ENCODE data around the gene KCMF1.

Gene KCMF1

GRCh38 chr2:85018049-85018447, 47.1 kb downstream of the KCMF1 start:
- ChIA-PET POLR2A (no interaction called here), CTCF (interaction anchor here (0.6 to 1.4 kb wide), 14 partner anchors 9 to 295 kb away, joined by 3 to 7 read pairs (median 3); no protein-coding TSS in a partner anchor)
- H3K27me3 ChIP-seq (replicated peaks in 2 of 5; ENCODE audit: control insufficient read depth in 4 of 5, insufficient read depth in 5 of 5, low read length in 4 of 5) = no peaks in the 10 kb centered on the region
- no peak overlapping the region for H3K4me3 ChIP-seq (ENCODE audit: control insufficient read depth in 1 of 7, extremely low read depth in 1 of 7, insufficient read depth in 4 of 7, low read depth in 2 of 7, low read length in 6 of 7)
- WGBS (ENCODE audit: insufficient coverage) = 90% methylated on average over 2 of the region's 8 CpGs
- H3K4me1 ChIP-seq (ENCODE audit: control extremely low read depth in 1 of 4, control insufficient read depth in 4 of 4, insufficient read depth in 4 of 4, low read length in 3 of 4) = peaks cover 7 to 34% (median 27%) of the 10 kb centered on the region in 4 experiments
- no peak for DNase-seq
- no peak overlapping the region for H3K27ac ChIP-seq (ENCODE audit: insufficient read depth in 1 of 2, low read depth in 1 of 2, low read length in 2 of 2, poor library complexity in 1 of 2, severe bottlenecking in 2 of 2)
- H3K9me3 ChIP-seq (ENCODE audit: control extremely low read depth in 1 of 5, control insufficient read depth in 4 of 5, insufficient read depth in 2 of 5, low read depth in 1 of 5, low read length in 4 of 5) = no peaks in the 10 kb centered on the region
- H3K36me3 ChIP-seq (ENCODE audit: control insufficient read depth in 4 of 4, insufficient read depth in 4 of 4, low read length in 3 of 4) = peaks cover 0 to 2% (median under 1%) of the 10 kb centered on the region in 4 experiments

DNA sequence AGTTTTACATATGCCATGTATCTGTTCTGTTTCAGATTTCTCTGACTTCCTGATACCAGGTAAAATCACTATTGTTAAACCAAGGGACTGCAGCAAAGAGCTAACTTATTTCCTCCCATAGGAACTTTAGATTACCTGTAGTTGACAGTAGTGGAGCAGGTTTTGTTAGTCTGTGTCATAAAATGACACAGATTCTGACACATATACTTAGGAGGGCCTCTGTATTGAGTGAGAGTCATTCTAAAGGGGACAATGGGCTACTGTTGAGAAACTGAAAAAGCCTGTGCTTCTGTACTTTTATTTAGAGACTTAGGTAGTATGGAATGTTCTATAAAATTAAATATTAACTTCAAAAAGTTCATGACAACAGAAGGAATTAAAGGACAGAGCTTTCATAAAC, 48.2 kb downstream of the KCMF1 start:
- ChIA-PET CTCF (interaction anchor here (0.6 to 2.7 kb wide), 6 partner anchors 14 to 279 kb away, joined by 3 to 11 read pairs (median 3); no protein-coding TSS in a partner anchor), POLR2A (no interaction called here)
- no peak for DNase-seq
- H3K27me3 ChIP-seq (replicated peaks in 2 of 5; ENCODE audit: control insufficient read depth in 4 of 5, insufficient read depth in 5 of 5, low read length in 4 of 5) = no peaks in the 10 kb centered on the region
- H3K9me3 ChIP-seq (ENCODE audit: control extremely low read depth in 1 of 5, control insufficient read depth in 4 of 5, insufficient read depth in 2 of 5, low read depth in 1 of 5, low read length in 4 of 5) = no peaks in the 10 kb centered on the region
- H3K4me3 ChIP-seq (ENCODE audit: control insufficient read depth in 1 of 7, extremely low read depth in 1 of 7, insufficient read depth in 4 of 7, low read depth in 2 of 7, low read length in 6 of 7) = no peak overlapping the region
- peaks cover 7 to 31% (median 25%) of the 10 kb centered on the region in 4 experiments for H3K4me1 ChIP-seq (ENCODE audit: control extremely low read depth in 1 of 4, control insufficient read depth in 4 of 4, insufficient read depth in 4 of 4, low read length in 3 of 4)
- no peak overlapping the region for H3K27ac ChIP-seq (ENCODE audit: insufficient read depth in 1 of 2, low read depth in 1 of 2, low read length in 2 of 2, poor library complexity in 1 of 2, severe bottlenecking in 2 of 2)
- H3K36me3 ChIP-seq (ENCODE audit: control insufficient read depth in 4 of 4, insufficient read depth in 4 of 4, low read length in 3 of 4) = peaks cover 0 to 2% (median under 1%) of the 10 kb centered on the region in 4 experiments

GRCh38 chr2:85022232-85022631, 51.3 kb downstream of the KCMF1 start:
- no peak overlapping the region for H3K4me3 ChIP-seq (ENCODE audit: control insufficient read depth in 1 of 7, extremely low read depth in 1 of 7, insufficient read depth in 4 of 7, low read depth in 2 of 7, low read length in 6 of 7)
- H3K27ac ChIP-seq (ENCODE audit: insufficient read depth in 1 of 2, low read depth in 1 of 2, low read length in 2 of 2, poor library complexity in 1 of 2, severe bottlenecking in 2 of 2) = no peak overlapping the region
- H3K4me1 ChIP-seq (ENCODE audit: control extremely low read depth in 1 of 4, control insufficient read depth in 4 of 4, insufficient read depth in 4 of 4, low read length in 3 of 4) = peaks cover 0 to 4% (median 2%) of the 10 kb centered on the region in 4 experiments
- ChIA-PET CTCF (no interaction called here), POLR2A (no interaction called here)
- H3K36me3 ChIP-seq (ENCODE audit: control insufficient read depth in 4 of 4, insufficient read depth in 4 of 4, low read length in 3 of 4) = peaks cover 0 to 5% (median 2%) of the 10 kb centered on the region in 4 experiments
- no peaks in the 10 kb centered on the region for H3K9me3 ChIP-seq (ENCODE audit: control extremely low read depth in 1 of 5, control insufficient read depth in 4 of 5, insufficient read depth in 2 of 5, low read depth in 1 of 5, low read length in 4 of 5)
- DNase-seq = no peak
- WGBS (ENCODE audit: insufficient coverage) = 100% methylated on average over 4 of the region's 5 CpGs
- no peaks in the 10 kb centered on the region for H3K27me3 ChIP-seq (replicated peaks in 2 of 5; ENCODE audit: control insufficient read depth in 4 of 5, insufficient read depth in 5 of 5, low read length in 4 of 5)

- DNase-seq = no peak
- Histone ChIP-seq H3K27me3 (replicated peaks in 2 of 5; ENCODE audit: control insufficient read depth in 4 of 5, insufficient read depth in 5 of 5, low read length in 4 of 5) (no peaks in the 10 kb centered on the region), H3K9me3 (ENCODE audit: control extremely low read depth in 1 of 5, control insufficient read depth in 4 of 5, insufficient read depth in 2 of 5, low read depth in 1 of 5, low read length in 4 of 5) (no peaks in the 10 kb centered on the region), H3K27ac (ENCODE audit: insufficient read depth in 1 of 2, low read depth in 1 of 2, low read length in 2 of 2, poor library complexity in 1 of 2, severe bottlenecking in 2 of 2) (no peak overlapping the region), H3K4me1 (ENCODE audit: control extremely low read depth in 1 of 4, control insufficient read depth in 4 of 4, insufficient read depth in 4 of 4, low read length in 3 of 4) (no peaks in the 10 kb centered on the region), H3K4me3 (ENCODE audit: control insufficient read depth in 1 of 7, extremely low read depth in 1 of 7, insufficient read depth in 4 of 7, low read depth in 2 of 7, low read length in 6 of 7) (no peak overlapping the region), H3K36me3 (ENCODE audit: control insufficient read depth in 4 of 4, insufficient read depth in 4 of 4, low read length in 3 of 4) (peaks cover 3 to 15% (median 10%) of the 10 kb centered on the region in 4 experiments)
- CTCF ChIA-PET = interaction anchor here (0.7 to 2.6 kb wide), 5 partner anchors 9 to 261 kb away, joined by 4 to 7 read pairs (median 5); no protein-coding TSS in a partner anchor
- POLR2A ChIA-PET = interaction anchor here (0.5 kb wide), 1 partner anchor 107 kb away, joined by 3 read pairs; no protein-coding TSS in a partner anchor
- WGBS (ENCODE audit: insufficient coverage) = 100% methylated on average over 4 of the region's 8 CpGs
Observed at GRCh38 chr2:85024372-85025047, 53.5 kb downstream of the KCMF1 start.

DNA sequence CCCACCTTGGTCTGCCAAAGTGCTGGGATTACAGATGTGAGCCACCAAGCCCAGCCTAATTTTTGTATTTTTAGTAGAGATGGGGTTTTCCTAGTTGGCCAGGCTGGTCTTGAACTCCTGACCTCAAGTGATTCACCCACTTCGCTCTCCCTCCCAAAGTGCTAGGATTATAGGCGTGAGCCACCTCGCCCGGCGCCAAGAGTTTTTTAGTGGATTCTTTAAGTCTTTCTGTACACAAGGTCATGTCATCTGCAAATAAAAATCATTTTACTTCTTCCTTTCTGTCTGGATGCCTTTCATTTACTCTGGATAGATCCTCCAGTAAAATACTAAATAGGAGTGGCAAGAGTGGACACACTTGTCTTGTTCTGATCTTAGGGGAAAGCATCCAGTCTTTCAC, 61.7 kb downstream of the KCMF1 start:
- POLR2A ChIA-PET = no interaction called here
- no peaks in the 10 kb centered on the region for H3K9me3 ChIP-seq (ENCODE audit: control extremely low read depth in 1 of 5, control insufficient read depth in 4 of 5, insufficient read depth in 2 of 5, low read depth in 1 of 5, low read length in 4 of 5)
- no peaks in the 10 kb centered on the region for H3K27me3 ChIP-seq (replicated peaks in 2 of 5; ENCODE audit: control insufficient read depth in 4 of 5, insufficient read depth in 5 of 5, low read length in 4 of 5)
- DNase-seq = no peak
- H3K4me3 ChIP-seq (ENCODE audit: control insufficient read depth in 1 of 7, extremely low read depth in 1 of 7, insufficient read depth in 4 of 7, low read depth in 2 of 7, low read length in 6 of 7) = no peak overlapping the region
- H3K4me1 ChIP-seq (ENCODE audit: control extremely low read depth in 1 of 4, control insufficient read depth in 4 of 4, insufficient read depth in 4 of 4, low read length in 3 of 4) = peaks cover 0 to 3% (median 0%) of the 10 kb centered on the region in 4 experiments
- CTCF ChIA-PET = interaction anchor here (1.1 to 1.6 kb wide), 2 partner anchors 13 to 15 kb away, joined by 3 to 5 read pairs; no protein-coding TSS in a partner anchor
- no peak overlapping the region for H3K27ac ChIP-seq (ENCODE audit: insufficient read depth in 1 of 2, low read depth in 1 of 2, low read length in 2 of 2, poor library complexity in 1 of 2, severe bottlenecking in 2 of 2)
- H3K36me3 ChIP-seq (ENCODE audit: control insufficient read depth in 4 of 4, insufficient read depth in 4 of 4, low read length in 3 of 4) = peaks cover 21 to 59% (median 35%) of the 10 kb centered on the region in 4 experiments
- no CpG with 5 or more reads among the region's 5 CpGs for WGBS (ENCODE audit: insufficient coverage)

DNA sequence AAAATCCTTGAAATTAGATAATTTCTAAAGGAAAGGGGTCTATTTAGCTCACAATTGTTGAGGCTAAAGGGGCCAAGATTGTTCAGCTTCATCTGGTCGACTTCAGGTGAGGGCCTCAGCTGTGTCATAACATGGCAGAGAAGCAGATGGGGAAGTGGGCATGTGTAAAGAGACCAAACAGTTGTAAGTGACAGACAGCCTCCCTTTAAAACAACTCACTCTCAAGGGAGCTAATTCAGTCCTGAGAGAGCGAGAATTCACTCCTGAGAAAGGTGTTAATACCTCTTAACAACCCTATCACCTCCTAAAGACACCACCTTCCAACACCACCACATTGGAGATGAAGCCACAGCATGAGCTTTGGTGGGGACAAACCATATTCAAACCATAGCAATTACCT, 62.4 kb downstream of the KCMF1 start:
- no peaks in the 10 kb centered on the region for H3K27me3 ChIP-seq (replicated peaks in 2 of 5; ENCODE audit: control insufficient read depth in 4 of 5, insufficient read depth in 5 of 5, low read length in 4 of 5)
- 100% methylated on average over 1 of the region's 2 CpGs for WGBS (ENCODE audit: insufficient coverage)
- peaks cover 22 to 63% (median 38%) of the 10 kb centered on the region in 4 experiments for H3K36me3 ChIP-seq (ENCODE audit: control insufficient read depth in 4 of 4, insufficient read depth in 4 of 4, low read length in 3 of 4)
- peaks cover 0 to 3% (median 0%) of the 10 kb centered on the region in 4 experiments for H3K4me1 ChIP-seq (ENCODE audit: control extremely low read depth in 1 of 4, control insufficient read depth in 4 of 4, insufficient read depth in 4 of 4, low read length in 3 of 4)
- H3K27ac ChIP-seq (ENCODE audit: insufficient read depth in 1 of 2, low read depth in 1 of 2, low read length in 2 of 2, poor library complexity in 1 of 2, severe bottlenecking in 2 of 2) = no peak overlapping the region
- DNase-seq = no peak
- no peak overlapping the region for H3K4me3 ChIP-seq (ENCODE audit: control insufficient read depth in 1 of 7, extremely low read depth in 1 of 7, insufficient read depth in 4 of 7, low read depth in 2 of 7, low read length in 6 of 7)
- POLR2A ChIA-PET = no interaction called here
- CTCF ChIA-PET = interaction anchor here (1.1 to 1.6 kb wide), 3 partner anchors 14 to 108 kb away, joined by 3 to 5 read pairs (median 4); no protein-coding TSS in a partner anchor
- no peaks in the 10 kb centered on the region for H3K9me3 ChIP-seq (ENCODE audit: control extremely low read depth in 1 of 5, control insufficient read depth in 4 of 5, insufficient read depth in 2 of 5, low read depth in 1 of 5, low read length in 4 of 5)

GRCh38 chr2:85034158-85034557, 63.2 kb downstream of the KCMF1 start:
- Histone ChIP-seq H3K9me3 (ENCODE audit: control extremely low read depth in 1 of 5, control insufficient read depth in 4 of 5, insufficient read depth in 2 of 5, low read depth in 1 of 5, low read length in 4 of 5) (no peaks in the 10 kb centered on the region), H3K27ac (ENCODE audit: insufficient read depth in 1 of 2, low read depth in 1 of 2, low read length in 2 of 2, poor library complexity in 1 of 2, severe bottlenecking in 2 of 2) (no peak overlapping the region), H3K27me3 (replicated peaks in 2 of 5; ENCODE audit: control insufficient read depth in 4 of 5, insufficient read depth in 5 of 5, low read length in 4 of 5) (no peaks in the 10 kb centered on the region), H3K36me3 (ENCODE audit: control insufficient read depth in 4 of 4, insufficient read depth in 4 of 4, low read length in 3 of 4) (peaks cover 24 to 57% (median 40%) of the 10 kb centered on the region in 4 experiments), H3K4me1 (ENCODE audit: control extremely low read depth in 1 of 4, control insufficient read depth in 4 of 4, insufficient read depth in 4 of 4, low read length in 3 of 4) (peaks cover 0 to 3% (median 0%) of the 10 kb centered on the region in 4 experiments), H3K4me3 (ENCODE audit: control insufficient read depth in 1 of 7, extremely low read depth in 1 of 7, insufficient read depth in 4 of 7, low read depth in 2 of 7, low read length in 6 of 7) (no peak overlapping the region)
- DNase-seq = no peak
- CTCF ChIA-PET = interaction anchor here (1.1 to 2.1 kb wide), 5 partner anchors 9 to 108 kb away, joined by 3 to 7 read pairs (median 4); no protein-coding TSS in a partner anchor
- POLR2A ChIA-PET = no interaction called here
- 100% methylated on average over 1 of the region's 2 CpGs for WGBS (ENCODE audit: insufficient coverage)
